Renal pelvis (tissue), 4 donors: ENCODE data around the gene PEX11A. TPM values are rescaled to one million over a fixed set of nuclear protein-coding genes. Genes with fewer than 3 reads are reported as not detected.

ENCODE experiments used
- DNase-seq: peaks from one replicate; pipeline ENCODE4 v3.0.0-alpha.2; 2013
- polyA plus RNA-seq, 3 donors: library from polyadenylated mRNA; unstranded; fragments of 120-200 nt; gene quantifications; one replicate each; pipeline ENCODE4 v1.2.1, GENCODE V29; 2013; ENCODE audit not compliant: insufficient read length in 3 of 3

Gene PEX11A
- polyA plus RNA-seq, 3 donors: 17.3 to 20.6 (median 19.8) TPM

DNA sequence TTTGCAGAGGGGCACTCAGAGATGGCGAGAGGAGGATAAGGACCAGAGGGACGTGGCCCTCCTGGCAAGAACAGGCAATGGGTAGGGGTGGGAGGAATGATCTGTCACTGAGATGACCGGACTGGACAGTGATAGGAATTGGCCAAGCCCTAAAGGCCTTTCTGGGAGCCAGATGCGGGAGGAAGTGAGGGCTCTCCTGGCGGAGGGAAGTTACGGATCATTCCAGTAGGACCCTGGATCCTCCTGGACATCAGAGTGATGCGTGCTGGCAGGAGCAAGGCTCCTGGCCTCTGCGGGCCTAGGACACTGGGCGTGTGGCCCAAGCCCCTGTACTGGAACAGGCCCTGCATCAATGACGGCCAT lies 58.7 kb downstream of the PEX11A start:
- no peak for DNase-seq

Other genes with a start within 250 kb of the PEX11A start
- 1 to 10 TPM; 1.9 to 2.5 (median 2.0) TPM for gene RHCG, start 194.2 kb downstream of the PEX11A start, polyA plus RNA-seq
- 10 to 100 TPM in 2 of 3 donors, 1 to 10 TPM in 1; 9.1 to 13.6 (median 12.4) TPM for gene TICRR, start 115.3 kb downstream of the PEX11A start, polyA plus RNA-seq
- gene KIF7, start 35.3 kb downstream of the PEX11A start, polyA plus RNA-seq: 10 to 100 TPM; 13.0 to 17.1 (median 14.1) TPM
- 1 to 10 TPM in 2 of 3 donors, under 1 TPM in 1; 0.97 to 1.4 (median 1.3) TPM for gene PLIN1, start 11.4 kb downstream of the PEX11A start, polyA plus RNA-seq
- gene WDR93, start 57 bp upstream of the PEX11A start, polyA plus RNA-seq: 1 to 10 TPM; 2.4 to 4.0 (median 3.4) TPM
- 1 to 10 TPM; 1.3 to 2.0 (median 1.8) TPM for gene MESP1, start 60.5 kb upstream of the PEX11A start, polyA plus RNA-seq
- under 1 TPM; 0.44 to 0.49 (median 0.47) TPM for gene MESP2, start 85.6 kb upstream of the PEX11A start, polyA plus RNA-seq
- 100 to 1,000 TPM; 110 to 123 (median 121) TPM for gene ANPEP, start 124.1 kb upstream of the PEX11A start, polyA plus RNA-seq
- gene AP3S2, start 203.2 kb upstream of the PEX11A start, polyA plus RNA-seq: 10 to 100 TPM; 29.8 to 44.9 (median 44.1) TPM
- gene ARPIN, start 222.2 kb upstream of the PEX11A start, polyA plus RNA-seq: 10 to 100 TPM; 25.7 to 31.6 (median 31.1) TPM